MM.1S (cell line): ENCODE data around the gene APOE.

Experiments
- DNase-seq: peaks from one replicate; pipeline ENCODE4 v3.0.0-alpha.2; 2015
- H2AFZ ChIP-seq: fragments of 300-600 bp; sonication (generic); 2 replicates; pipeline ENCODE4 v1.6.0; 2016; ENCODE audit warnings: antibody characterized with exemption, low read length
- H3F3A ChIP-seq: fragments of 300-600 bp; sonication (generic); 2 replicates; pipeline ENCODE4 v1.6.1; 2016; ENCODE audit warnings: mild to moderate bottlenecking, antibody characterized with exemption, low read length, moderate library complexity, mixed read lengths; ENCODE audit not compliant: insufficient read depth
- H3K27ac ChIP-seq: fragments of 300-600 bp; sonication (generic); 2 replicates; pipeline ENCODE4 v1.5.1; 2016; ENCODE audit warnings: mild to moderate bottlenecking, low read length
- H3K27me3 ChIP-seq: fragments of 300-600 bp; sonication (generic); replicated peaks from 2 replicates; pipeline ENCODE4 v1.6.0; 2016; ENCODE audit warnings: low read length; ENCODE audit not compliant: insufficient read depth
- H3K36me3 ChIP-seq: fragments of 300-600 bp; sonication (generic); replicated peaks from 2 replicates; pipeline ENCODE4 v1.6.1; 2016; ENCODE audit warnings: mild to moderate bottlenecking, low read length, mixed read lengths; ENCODE audit not compliant: insufficient read depth
- H3K4me1 ChIP-seq: fragments of 300-600 bp; sonication (generic); 2 replicates; pipeline ENCODE4 v1.6.1; 2016; ENCODE audit warnings: low read length, mixed read lengths
- H3K4me2 ChIP-seq: fragments of 300-600 bp; sonication (generic); 2 replicates; pipeline ENCODE4 v1.6.0; 2016; ENCODE audit warnings: low read depth, low read length
- H3K4me3 ChIP-seq: fragments of 300-600 bp; sonication (generic); 2 replicates; pipeline ENCODE4 v1.5.1; 2016; ENCODE audit warnings: low read length, mixed read lengths
- H3K79me2 ChIP-seq: fragments of 300-600 bp; sonication (generic); 2 replicates; pipeline ENCODE4 v1.6.1; 2016; ENCODE audit warnings: mixed run types, low read length, mixed read lengths
- H3K9ac ChIP-seq: fragments of 300-600 bp; sonication (generic); 2 replicates; pipeline ENCODE4 v1.6.1; 2016; ENCODE audit warnings: low read length, mixed read lengths
- H3K9me2 ChIP-seq: fragments of 300-600 bp; sonication (generic); replicated peaks from 2 replicates; pipeline ENCODE4 v1.6.1; 2016; ENCODE audit warnings: mild to moderate bottlenecking, low read length, mixed read lengths; ENCODE audit not compliant: insufficient read depth
- H3K9me3 ChIP-seq: fragments of 300-600 bp; sonication (generic); replicated peaks from 2 replicates; pipeline ENCODE4 v1.6.1; 2016; ENCODE audit warnings: mild to moderate bottlenecking, low read length, mixed read lengths; ENCODE audit not compliant: insufficient read depth
- H4K20me1 ChIP-seq: fragments of 300-600 bp; sonication (generic); 2 replicates; pipeline ENCODE4 v1.6.1; 2016; ENCODE audit warnings: mild to moderate bottlenecking, low read length, moderate library complexity, mixed read lengths; ENCODE audit not compliant: insufficient read depth
- EZH2 ChIP-seq: fragments of 300-600 bp; sonication (generic); optimal IDR thresholded peaks from 2 replicates; pipeline ENCODE3; 2017; ENCODE audit warnings: low read depth, mild to moderate bottlenecking, antibody characterized with exemption, low read length, mixed read lengths
- EZH2phosphoT487 ChIP-seq: fragments of 300-600 bp; sonication (generic); IDR thresholded peaks from 2 replicates; pipeline ENCODE4 v1.6.1; 2018; ENCODE audit warnings: antibody characterized with exemption, low read length
- TF ChIP-seq, protein P1 (sequence below): fragments of 300-600 bp; sonication (generic); IDR thresholded peaks from 2 replicates; pipeline ENCODE4 v1.5.1; 2016; ENCODE audit warnings: antibody characterized with exemption, low read length, mixed read lengths

The APOE gene

DNA sequence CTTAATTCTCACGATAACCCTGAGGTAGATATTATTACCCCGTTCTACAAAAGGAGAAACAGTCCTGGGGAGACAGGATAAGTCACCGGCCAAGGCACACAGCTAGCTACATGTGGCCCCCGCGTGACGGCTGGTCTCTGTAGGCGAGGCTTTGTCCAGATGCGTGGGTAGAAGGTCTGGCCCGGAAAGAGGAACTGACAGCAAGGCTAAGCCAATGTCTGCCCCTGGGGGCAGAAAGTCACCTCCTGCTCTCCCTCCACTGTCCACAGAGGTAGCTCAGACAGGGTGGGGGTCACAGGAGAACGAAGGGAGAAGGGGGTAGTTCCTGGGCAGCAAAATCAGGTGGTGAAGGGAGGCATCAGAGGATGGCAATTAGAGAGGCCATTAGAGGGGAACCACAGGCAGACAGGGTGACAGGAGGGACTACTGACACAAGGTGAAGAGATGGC lies 38.2 kb downstream of the APOE start:
- H3K27me3 ChIP-seq, result no peaks in the 10 kb centered on the region
- H3K9me2 ChIP-seq, result no peaks in the 10 kb centered on the region
- DNase-seq, result no peak
- no peak for TF ChIP-seq EZH2phosphoT487
- TF ChIP-seq EZH2, result no peak
- TF ChIP-seq, protein P1, sequence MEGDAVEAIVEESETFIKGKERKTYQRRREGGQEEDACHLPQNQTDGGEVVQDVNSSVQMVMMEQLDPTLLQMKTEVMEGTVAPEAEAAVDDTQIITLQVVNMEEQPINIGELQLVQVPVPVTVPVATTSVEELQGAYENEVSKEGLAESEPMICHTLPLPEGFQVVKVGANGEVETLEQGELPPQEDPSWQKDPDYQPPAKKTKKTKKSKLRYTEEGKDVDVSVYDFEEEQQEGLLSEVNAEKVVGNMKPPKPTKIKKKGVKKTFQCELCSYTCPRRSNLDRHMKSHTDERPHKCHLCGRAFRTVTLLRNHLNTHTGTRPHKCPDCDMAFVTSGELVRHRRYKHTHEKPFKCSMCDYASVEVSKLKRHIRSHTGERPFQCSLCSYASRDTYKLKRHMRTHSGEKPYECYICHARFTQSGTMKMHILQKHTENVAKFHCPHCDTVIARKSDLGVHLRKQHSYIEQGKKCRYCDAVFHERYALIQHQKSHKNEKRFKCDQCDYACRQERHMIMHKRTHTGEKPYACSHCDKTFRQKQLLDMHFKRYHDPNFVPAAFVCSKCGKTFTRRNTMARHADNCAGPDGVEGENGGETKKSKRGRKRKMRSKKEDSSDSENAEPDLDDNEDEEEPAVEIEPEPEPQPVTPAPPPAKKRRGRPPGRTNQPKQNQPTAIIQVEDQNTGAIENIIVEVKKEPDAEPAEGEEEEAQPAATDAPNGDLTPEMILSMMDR, result no peak
- H3K27ac ChIP-seq, result no peak overlapping the region
- H3K4me3 ChIP-seq, result no peak overlapping the region
- H3K9ac ChIP-seq, result no peak overlapping the region
- no peak overlapping the region for H3K4me2 ChIP-seq
- H2AFZ ChIP-seq, result no peak overlapping the region
- no peaks in the 10 kb centered on the region for H3K9me3 ChIP-seq
- no peaks in the 10 kb centered on the region for H3F3A ChIP-seq
- no peaks in the 10 kb centered on the region for H3K36me3 ChIP-seq
- no peaks in the 10 kb centered on the region for H4K20me1 ChIP-seq
- no peaks in the 10 kb centered on the region for H3K4me1 ChIP-seq
- no peaks in the 10 kb centered on the region for H3K79me2 ChIP-seq

DNA sequence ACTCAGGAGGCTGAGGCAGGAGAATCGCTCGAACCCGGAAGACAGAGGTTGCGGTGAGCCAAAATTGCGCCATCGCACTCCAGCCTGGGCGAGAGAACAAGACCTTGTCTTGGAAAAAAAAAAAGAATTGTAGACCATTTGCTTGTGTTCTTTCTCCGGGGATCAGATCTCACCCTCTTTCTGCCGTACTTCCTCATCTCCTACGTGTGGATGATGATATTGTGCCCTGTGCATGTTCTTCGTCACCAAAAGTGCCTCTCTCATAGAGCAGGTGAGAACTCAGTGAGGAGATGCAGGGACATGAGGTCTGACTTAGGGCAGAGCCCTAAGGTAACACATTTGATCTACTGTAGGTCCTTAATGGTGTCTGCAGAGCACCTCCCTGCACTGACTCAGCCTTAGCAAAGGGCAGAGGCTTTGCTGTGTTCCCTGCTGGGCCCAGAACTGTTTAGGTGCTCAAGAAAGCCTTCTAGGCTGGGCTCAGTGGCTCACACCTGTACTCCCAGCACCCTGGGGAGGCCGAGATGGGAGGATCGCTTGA lies 41.5 kb downstream of the APOE start:
- TF ChIP-seq, protein P1, result no peak
- TF ChIP-seq EZH2 (no peak), EZH2phosphoT487 (no peak)
- H3K27me3 ChIP-seq, result no peaks in the 10 kb centered on the region
- no peaks in the 10 kb centered on the region for H3K4me1 ChIP-seq
- H3F3A ChIP-seq, result no peaks in the 10 kb centered on the region; the same call in 1 of the 2 replicates
- no peaks in the 10 kb centered on the region for H3K9me2 ChIP-seq
- H3K4me2 ChIP-seq, result no peak overlapping the region
- no peak overlapping the region for H3K9ac ChIP-seq
- no peak overlapping the region for H2AFZ ChIP-seq
- no peaks in the 10 kb centered on the region for H3K9me3 ChIP-seq
- no peaks in the 10 kb centered on the region for H4K20me1 ChIP-seq
- H3K27ac ChIP-seq, result no peak overlapping the region
- no peaks in the 10 kb centered on the region for H3K79me2 ChIP-seq
- DNase-seq, result no peak
- H3K36me3 ChIP-seq, result no peaks in the 10 kb centered on the region
- H3K4me3 ChIP-seq, result no peak overlapping the region

DNA sequence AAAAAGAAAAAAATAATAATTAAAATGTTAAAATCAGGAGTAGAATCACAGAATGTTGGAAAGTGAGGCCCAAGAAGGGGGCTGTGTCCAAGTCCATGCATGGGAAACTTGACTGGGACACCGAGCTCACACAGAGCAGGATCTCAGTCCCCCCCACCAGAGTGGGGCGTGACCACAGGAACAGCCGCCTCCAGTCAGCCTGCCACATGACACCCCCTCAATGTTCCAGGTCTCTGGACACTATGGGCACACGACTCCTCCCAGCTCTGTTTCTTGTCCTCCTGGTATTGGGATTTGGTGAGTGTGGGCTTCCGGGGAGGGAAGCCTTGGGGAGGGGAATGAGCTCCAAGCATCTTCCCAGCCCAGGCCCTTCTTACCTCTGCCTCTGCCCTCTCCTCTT lies 42.6 kb downstream of the APOE start:
- Histone ChIP-seq H3K9ac (no peak overlapping the region), H3K27me3 (no peaks in the 10 kb centered on the region), H3K4me1 (no peaks in the 10 kb centered on the region), H3K27ac (no peak overlapping the region), H2AFZ (no peak overlapping the region), H3K36me3 (no peaks in the 10 kb centered on the region), H3K4me2 (no peak overlapping the region), H3K4me3 (no peak overlapping the region), H3K9me3 (no peaks in the 10 kb centered on the region), H4K20me1 (no peaks in the 10 kb centered on the region), H3K79me2 (no peaks in the 10 kb centered on the region), H3K9me2 (no peaks in the 10 kb centered on the region), H3F3A (no peaks in the 10 kb centered on the region; the same call in 1 of the 2 replicates)
- DNase-seq, result no peak
- TF ChIP-seq EZH2phosphoT487 (no peak), EZH2 (no peak)
- TF ChIP-seq, protein P1, result no peak
